Caki2 (cell line): ENCODE measurements around the gene LAMB3. TPM values are rescaled to one million over a fixed set of nuclear protein-coding genes. Genes with fewer than 3 reads are reported as not detected.

Experiments used
- DNase-seq: peaks from one replicate; pipeline ENCODE4 v3.0.0-alpha.2; 2015; ENCODE audit warnings: low read depth
- in situ Hi-C: cut with HindIII; loops from 2 replicates; pipeline ENCODE4 v1.10.0; 2016; ENCODE audit warnings: low sequenced_read_pairs, low pct_unique_long_range_greater_than_20kb, mixed read lengths
- total RNA-seq: library from RNA; depleted of rRNA; stranded (reverse); fragments of >200 nt; shearing (Covaris generic); gene quantifications from 2 replicates; pipeline ENCODE4 v1.2.3, GENCODE V29; 2014; ENCODE audit warnings: low replicate concordance

The LAMB3 gene
- total RNA-seq, 1 experiment from 2014 or later, result 59.6 TPM

DNA sequence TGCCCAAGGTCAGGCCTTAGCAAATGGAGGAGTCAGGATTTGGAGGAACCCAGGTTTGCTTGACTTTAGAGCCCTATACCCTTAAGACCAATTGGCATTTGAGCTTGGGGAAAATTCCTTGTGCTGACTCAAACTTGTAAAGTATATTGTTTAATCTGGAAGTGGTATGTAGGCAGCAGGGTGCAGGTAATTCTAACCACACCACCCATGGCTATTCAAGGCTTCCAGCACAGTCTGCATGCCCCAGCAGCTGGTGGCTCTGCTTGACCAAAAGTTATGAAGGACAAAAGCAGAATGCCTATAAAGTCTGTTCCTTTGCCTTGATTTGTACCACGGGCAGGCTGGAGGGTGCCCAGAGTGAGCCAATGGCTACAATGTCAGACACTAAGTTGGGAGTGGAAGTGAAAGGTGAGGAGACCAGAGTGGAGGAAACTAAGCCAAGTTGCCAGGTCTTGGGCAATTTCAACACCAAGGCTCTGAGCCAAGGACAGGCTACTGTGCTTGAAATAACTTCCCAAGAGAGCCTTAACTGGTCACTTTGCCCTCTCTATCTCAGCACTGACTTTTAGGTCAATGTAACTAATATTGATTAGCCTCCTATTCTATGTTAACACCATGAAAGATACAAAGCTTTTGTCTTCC, 18.3 kb upstream of the LAMB3 start:
- in situ Hi-C loops, result no loop called here
- DNase-seq, result no peak

DNA sequence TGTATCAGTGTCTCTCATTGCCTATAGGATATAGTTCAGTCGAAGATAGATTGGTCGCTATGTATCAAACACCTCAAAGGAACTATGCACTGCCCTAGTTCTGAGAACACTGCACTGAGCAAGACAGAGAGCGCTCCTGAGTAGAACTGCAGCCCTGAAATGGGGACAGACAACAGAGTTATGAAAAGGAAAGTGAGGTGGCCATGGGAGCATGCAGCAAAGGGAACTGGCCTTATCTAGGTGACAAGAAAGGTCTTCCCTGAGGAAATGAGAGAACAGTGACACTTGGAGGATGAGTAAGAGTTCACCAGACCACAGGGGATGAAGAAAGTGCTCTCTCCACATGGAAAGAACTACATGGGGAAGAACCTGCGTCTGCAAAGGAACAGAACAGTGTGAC, 15.5 kb upstream of the LAMB3 start:
- in situ Hi-C loops, result no loop called here
- DNase-seq, result no peak

DNA sequence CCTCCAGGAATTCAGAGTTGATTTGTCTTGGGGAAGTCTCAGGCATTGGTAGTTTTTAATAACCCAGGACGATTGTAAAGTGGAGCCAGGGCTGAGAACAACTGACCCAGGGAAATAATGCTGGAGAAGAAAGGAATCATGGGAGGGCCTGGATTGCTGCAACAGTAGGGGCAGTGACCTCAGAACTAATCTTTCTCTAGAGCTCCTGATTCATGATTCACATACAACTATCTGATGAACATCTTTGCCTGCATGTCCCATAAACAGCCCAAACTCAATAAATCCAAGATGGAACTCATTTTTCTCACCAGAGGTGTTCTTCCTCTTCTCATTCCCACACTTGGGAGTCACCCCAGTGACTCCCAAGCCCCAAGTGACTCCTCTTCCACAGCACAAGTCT, 14.9 kb upstream of the LAMB3 start:
- in situ Hi-C loops, result no loop called here
- no peak for DNase-seq

DNA sequence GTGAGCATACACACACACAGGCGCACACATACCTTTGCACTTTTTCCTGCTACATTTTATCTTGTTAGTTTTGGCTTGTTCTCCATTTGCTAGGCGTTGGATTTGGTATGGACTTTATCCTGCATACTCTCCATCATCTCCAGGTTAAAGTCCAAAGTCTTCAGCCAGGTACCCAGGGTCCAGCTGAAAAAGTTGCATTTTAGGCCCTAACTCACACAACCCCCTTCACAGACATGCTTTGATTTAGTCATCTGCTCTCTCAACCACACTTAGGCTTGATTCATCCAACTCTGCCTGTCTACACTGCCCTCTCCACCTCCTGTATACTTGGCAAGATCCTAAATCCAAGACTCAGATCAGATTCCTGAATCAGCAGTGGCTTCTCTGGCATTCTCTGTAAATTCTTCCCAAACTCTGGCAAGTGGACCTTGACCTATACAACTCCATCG, 10.7 kb upstream of the LAMB3 start:
- in situ Hi-C loops, result no loop called here
- DNase-seq, result no peak

DNA sequence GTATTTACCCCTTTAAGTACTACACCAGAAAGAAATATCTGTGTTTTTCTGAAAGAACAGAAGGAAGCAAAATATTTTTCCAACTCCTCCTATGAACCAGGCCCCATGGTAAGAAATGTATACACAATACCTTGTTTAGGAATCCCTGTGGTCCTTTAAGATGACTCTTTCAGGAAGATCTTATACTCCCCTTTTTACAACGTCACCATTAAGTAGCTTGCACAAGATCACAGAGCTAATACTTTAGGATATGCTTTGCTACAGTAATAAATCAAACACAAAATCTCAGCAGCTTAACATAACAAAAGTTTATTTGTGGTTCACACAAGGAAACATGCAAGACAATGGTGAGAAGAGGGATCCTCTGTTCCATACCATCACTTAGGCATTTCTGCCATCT, 8.8 kb upstream of the LAMB3 start:
- no peak for DNase-seq
- in situ Hi-C loops, result no loop called here

DNA sequence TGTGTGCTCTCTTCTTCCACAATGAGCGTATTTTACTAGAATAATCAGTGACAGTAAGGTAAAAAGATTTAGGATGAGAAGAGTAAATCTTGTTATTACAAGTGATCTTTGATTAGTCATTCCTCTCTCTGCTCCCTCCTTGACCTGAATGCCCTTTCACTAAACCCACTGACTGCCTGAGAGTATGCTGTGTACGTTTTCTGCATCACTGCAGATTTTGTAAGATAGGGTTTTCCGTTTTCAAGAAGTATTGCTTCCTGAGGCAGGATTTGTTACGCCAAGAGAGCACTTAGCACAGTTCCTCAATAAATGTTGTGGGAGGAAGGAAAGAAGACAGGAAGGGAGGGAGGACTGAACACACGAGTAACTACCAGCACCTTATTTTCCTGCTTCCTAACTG, 7.7 kb upstream of the LAMB3 start:
- in situ Hi-C loops, result no loop called here
- DNase-seq, result no peak

DNA sequence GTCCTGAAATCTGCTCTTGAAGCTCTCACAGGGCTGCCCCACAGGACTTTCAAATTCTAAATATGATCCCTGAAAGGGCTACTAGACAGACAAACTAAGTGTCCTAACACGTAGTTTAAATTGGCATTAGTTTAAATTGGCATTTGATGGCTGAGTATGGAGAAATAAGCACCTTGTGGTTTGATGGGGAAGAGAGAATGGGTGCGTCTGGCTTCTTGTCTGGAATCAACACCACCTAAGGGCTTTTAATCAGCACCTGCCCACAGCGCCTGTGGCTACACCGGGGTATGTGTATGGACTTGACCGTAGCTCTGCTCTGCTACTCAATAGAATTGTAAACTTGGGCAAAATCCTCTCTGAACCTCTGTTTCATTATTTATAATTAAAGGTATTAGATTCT, 5.7 kb upstream of the LAMB3 start:
- in situ Hi-C loops, result no loop called here
- no peak for DNase-seq

DNA sequence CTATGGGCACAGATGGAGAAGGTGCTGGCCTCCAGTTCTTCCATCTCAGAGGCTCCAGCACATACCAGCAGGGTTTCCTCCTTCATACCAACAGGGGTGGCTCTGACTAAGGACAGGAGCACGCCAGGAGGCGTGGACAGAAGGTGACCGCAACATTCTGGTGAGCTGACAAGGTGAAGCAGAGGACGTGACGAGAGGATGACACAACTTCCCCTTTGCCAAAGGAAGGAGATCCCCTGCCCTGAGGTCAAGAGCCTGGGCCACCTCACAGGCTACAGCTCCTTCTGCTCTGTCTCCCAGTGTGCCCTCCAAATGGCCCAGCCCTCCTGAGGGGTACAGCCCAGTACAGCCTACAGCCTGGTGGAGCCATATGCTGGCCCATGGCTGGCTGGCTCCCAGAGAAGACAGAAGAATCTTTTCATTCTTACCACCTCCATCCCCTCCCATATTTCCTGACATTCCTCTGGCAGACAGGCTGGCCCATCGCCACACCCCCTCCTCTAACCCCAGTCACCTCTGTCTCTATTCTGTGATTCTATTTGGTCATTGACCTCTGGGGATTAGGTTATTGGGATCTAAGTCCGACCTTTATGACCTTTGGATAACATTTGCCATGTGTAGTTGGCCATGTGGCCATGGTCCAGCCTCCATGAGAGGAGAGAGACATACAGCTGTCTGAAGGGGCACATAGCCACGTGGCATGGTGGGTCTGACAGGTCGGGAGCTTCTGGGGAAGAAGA, 5.1 kb upstream of the LAMB3 start:
- DNase-seq, result peak; percentile 41
- in situ Hi-C loops, result no loop called here

DNA sequence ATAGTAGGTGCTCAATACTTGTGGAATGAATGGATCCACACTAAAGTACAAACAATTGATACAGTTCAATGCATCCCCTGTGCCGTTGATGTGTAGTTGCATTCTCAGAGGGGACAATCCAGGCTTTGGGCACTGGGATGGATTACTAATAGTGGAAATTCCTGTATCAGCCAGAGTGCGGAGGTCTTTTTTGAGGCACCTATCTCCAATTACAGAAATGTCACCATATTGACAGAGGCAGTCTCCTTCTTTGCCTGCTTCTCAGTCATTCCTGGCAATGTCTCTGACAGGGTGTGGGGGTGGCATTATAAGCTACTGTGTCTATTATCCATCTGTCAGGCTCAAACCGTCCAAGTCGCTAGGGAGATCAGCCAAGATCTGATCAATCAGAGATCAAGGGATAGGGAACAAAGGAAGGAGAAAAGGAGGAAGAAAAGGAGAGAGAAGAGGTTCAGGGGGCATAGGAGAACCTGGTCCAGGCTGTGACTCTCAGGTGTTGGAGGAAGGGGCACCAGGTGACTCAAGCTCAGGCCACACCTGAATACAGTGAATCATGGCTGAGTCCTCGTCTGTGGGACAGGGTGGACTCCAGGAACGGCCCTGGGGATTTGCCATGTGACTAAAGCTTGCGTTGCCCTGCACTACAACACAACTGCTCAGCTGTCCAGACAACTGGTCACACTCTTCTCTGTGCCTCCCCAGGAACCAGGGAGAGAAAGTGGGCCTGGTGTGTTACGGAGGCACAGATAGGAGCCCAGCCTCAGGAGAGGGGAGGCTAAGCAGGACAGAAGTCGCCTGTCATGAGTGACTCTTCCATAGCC, 3.4 kb upstream of the LAMB3 start:
- in situ Hi-C loops, result no loop called here
- DNase-seq, result no peak

DNA sequence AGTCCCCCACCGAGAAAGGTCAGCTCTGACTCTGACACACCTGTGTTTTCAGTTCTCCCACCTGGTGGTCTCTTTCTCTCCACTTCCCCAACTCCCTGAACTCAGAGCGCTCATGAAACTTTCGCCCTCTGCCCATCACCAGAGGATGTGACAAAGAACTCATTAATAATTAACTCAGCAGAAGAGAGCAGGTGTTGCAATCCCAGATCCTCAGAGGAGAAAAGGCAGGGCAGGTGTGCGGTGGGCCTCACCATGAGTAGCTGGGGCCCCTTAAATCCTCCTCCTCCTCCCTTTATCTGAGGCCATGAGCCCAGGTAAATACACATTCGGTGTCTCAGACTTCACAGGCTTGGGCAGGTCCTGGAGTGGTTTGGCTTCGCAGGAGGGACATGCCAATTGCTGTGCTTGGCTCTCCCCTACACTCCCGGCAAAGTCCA, 1.7 kb upstream of the LAMB3 start:
- DNase-seq, result peak; percentile 40
- in situ Hi-C loops, result no loop called here

DNA sequence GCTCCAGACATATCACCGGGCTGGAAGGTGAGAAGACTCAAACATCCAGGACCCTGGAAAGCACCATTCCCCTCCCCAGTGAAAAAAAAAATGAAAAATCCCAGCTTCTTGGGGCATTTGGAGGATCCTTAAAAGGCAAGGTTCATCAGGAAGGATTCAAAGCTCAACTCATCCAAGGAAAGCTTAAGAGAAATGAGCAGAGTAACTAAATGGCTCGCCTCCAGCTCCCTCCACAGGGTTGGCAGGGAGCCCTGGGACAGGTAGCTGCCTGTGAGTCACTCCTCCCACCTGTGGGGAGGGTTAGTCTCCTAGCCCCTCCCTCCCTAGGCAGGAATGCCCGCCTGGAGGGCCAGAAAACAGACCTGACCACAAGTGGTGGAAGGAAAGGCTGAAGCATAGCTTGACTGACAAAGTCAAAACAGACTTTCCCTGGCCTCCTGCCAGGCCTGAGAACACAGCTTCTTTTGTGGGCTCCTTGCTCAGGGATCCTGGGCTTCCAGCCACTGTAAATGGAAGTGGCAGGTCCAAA, 712 bp upstream of the LAMB3 start:
- in situ Hi-C loops, result no loop called here
- DNase-seq, result peak; percentile 94

DNA sequence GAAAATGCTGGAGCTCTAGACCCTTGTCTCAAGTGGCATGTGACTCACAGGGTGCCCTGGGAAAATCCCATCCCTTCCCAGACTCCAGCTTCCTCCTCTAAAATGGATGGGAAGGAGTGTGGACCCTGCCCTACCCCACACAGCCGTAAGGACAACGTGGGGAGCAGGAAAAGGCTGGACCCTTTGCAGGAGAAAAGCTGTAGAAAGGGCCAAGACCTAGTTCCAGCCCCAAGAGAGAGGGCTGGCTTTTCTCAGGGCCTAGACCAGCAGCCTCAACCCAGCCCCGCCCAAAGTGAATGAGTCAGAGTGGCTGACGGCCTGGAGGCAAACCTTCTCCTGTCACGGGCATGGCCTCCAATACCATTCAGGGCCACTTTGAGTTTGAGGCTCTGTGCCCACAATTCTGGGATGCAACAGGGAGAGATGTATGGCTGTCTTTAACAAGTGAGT, 1.1 kb downstream of the LAMB3 start:
- in situ Hi-C loops, result no loop called here
- DNase-seq, result peak; percentile 79

DNA sequence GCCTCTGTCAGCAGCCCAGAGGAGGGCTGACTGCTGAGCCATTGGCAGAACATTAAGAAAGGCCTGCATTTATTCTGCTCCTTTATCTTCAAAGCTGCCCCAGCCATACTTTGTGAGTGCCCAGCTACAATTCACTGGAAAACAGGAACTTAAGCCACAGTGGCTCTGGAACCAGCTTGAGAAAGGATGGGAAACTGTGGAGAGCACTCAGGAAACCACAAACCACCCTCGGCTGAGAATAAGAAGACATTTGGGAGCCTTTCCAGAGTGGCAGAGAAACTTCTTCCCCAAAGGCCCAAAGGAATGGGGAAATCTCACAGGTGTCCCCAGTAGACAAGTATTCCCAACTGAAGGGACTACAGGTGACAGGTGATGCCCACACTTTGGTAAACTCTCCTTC, 1.8 kb downstream of the LAMB3 start:
- DNase-seq, result no peak
- in situ Hi-C loops, result no loop called here

DNA sequence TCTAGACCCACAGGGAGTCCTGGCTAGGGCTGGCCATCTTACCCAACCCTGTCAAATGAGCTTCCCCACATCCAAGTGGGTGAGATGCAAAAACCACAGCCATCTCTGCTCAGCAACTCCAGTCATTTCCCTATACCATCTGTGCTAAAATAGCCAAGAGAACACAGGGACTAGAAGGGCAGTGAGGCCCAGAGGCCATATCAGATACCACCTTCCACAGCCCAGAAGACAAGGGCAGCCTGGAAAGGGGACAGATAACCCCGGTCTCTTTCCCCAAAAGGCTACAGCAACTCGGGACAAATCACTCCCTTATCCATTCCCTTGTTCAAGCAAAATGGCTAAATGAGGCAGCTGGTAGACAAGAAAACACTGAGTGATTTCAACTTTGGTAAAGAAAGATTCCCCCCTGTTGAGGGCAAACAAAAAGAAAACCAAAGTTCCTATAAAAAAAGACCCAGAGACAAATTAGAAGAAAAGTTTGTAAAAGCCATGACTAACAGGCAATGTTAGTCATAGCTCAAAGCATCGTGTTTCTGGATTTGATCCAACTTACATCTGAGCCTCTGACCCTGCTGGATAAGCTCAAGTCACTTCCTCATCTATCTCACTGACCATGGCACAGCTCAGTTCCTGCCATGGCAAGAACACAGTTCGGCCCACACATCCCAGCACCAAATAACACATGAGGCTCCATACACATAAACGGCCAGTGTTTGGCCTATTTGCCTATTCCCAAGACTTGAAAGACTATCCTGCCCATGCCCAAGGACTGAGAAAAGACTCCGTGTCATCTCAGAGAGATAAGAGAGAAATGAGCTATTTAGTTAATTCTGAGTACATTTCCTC, 3.1 kb downstream of the LAMB3 start:
- in situ Hi-C loops, result no loop called here

DNA sequence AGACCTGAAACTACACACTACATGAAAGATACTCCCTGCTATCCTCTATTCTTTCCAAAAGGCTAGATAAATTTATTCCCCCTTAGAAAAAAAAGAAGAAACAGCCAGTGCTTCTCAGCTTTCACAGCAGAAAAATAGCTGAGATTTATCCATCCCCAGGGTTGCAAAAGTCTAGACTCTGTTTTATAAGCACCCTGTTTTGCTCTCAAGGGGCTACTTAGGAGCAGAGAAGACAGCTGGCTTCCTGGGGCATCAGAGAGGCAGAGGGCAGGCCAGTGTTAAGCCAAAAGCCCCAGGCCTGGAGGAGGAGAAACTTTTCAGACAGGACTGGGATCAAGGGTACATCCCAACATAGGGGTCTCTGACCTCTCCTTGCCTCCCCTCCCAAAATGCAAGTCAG, 3.9 kb downstream of the LAMB3 start:
- no peak for DNase-seq
- in situ Hi-C loops, result no loop called here

More for the DNA sequence above, 3.1 kb downstream of the LAMB3 start:
- peak; percentile 79 for DNase-seq

DNA sequence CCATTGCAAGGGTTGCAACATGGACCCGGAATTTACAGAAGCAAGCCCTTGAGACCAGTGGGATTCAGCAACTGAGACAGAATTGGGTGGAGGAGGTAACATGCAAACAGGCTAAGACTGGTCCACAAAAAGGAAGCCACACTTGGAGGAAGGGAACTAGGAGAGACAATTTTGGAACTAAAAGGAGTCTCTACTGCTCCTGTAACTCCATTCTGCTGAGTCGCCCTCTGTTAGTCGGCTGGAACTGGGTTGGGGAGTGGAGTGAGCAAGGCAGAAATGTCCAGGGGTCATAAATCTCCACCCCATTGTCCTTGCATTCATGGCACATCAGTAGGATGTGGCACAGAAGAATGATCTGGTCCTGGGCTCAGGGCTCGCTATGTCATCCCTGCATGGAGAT, 5.1 kb downstream of the LAMB3 start:
- in situ Hi-C loops, result no loop called here
- DNase-seq, result no peak

DNA sequence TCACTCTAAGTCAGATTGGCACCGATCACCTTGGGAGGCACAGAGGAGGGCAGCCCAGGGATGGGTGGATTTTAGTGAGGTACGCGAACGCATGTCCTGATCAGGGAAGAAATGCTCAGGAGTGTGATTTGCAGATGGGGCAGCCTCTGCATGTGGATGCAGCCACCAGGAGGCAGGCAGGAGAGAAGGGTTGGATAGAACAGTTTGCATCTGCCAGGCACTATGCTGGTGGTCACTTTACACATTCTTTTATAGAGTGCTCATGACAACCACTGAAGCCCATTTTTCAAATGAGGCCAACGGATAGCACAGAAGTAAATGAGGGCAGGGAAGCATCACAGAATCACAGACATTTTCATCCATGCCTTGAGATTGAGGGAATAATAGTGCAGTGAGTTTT, 5.7 kb downstream of the LAMB3 start:
- DNase-seq, result no peak

More for the DNA sequence above, 5.7 kb downstream of the LAMB3 start:
- in situ Hi-C loops, result no loop called here
